ENCODE measurements around the gene SRPK2.

SRPK2 gene

DNA sequence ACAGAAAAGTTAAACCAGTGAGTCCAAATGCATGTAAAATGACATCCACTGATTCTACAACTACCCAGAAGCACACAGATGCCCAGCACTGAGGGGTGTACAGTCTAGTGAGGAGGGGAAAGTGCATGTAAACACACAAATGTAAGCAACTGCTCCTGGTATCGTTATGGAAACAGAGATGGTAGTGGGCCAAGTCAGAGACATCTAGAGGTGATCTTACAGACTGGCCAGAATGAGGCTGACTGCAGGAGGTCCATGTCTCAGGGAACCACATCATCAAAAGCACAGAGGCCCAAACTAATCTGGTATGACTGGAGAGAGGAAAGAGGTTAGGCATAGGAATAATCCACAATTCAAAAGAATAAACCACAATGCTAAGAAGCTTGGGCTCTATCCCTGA is 176.5 kb downstream of the SRPK2 start:
- no peak overlapping the region for H3K4me3 ChIP-seq (ENCODE audit: control insufficient read depth, low read depth, low read length)
- DNase-seq (ENCODE audit: low read depth) = no peak
- TF ChIP-seq, protein P1, sequence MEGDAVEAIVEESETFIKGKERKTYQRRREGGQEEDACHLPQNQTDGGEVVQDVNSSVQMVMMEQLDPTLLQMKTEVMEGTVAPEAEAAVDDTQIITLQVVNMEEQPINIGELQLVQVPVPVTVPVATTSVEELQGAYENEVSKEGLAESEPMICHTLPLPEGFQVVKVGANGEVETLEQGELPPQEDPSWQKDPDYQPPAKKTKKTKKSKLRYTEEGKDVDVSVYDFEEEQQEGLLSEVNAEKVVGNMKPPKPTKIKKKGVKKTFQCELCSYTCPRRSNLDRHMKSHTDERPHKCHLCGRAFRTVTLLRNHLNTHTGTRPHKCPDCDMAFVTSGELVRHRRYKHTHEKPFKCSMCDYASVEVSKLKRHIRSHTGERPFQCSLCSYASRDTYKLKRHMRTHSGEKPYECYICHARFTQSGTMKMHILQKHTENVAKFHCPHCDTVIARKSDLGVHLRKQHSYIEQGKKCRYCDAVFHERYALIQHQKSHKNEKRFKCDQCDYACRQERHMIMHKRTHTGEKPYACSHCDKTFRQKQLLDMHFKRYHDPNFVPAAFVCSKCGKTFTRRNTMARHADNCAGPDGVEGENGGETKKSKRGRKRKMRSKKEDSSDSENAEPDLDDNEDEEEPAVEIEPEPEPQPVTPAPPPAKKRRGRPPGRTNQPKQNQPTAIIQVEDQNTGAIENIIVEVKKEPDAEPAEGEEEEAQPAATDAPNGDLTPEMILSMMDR (conservative IDR thresholded peaks at IDR 0.05; ENCODE audit: control insufficient read depth, insufficient read depth, low read depth, low read length) = no peak

DNA sequence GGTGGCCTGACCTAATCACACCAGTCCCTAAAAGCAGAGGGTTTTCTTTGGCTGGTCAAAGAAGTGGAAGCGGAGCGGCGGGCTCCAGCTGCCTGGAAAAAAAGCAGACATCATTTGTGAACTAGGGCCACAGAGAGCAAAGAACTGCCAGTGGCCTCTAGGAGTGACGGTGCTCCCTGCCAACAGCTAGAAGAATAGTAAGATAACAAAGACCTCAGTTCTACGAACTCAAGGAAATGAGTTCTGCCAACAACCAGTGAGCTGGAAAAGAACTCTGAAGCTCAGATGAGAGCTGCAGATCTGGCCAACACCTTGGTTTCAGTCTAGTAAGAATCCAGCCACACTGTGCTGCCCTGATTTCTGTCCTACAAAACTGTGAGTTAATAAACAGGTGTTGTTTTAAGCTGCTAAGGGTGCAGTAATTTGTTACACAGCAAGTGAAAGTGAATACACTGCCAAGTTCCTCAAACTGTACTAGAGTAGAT is 178.0 kb downstream of the SRPK2 start:
- H3K4me3 ChIP-seq (ENCODE audit: control insufficient read depth, low read depth, low read length) = no peak overlapping the region
- TF ChIP-seq, protein P1 (conservative IDR thresholded peaks at IDR 0.05; ENCODE audit: control insufficient read depth, insufficient read depth, low read depth, low read length) = no peak
- no peak for DNase-seq (ENCODE audit: low read depth)

DNA sequence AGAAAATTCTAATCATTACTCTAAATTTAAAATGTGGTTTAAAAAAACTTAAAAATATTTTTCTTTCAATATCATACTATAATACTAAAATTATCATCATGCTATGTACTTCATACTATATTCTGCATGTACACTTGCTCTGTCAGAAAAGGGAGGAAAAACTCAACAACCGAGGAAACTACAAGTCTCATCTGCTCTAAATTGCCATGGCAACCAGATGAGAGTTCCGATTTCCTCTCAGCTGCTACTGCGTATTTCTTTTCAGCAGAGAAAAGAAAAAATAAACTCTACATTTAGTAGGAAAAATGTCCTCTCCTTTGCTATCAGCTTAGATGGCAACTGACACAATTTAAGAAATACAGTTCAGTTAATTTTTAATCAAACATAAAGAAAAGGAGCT is 178.9 kb downstream of the SRPK2 start:
- H3K4me3 ChIP-seq (ENCODE audit: control insufficient read depth, low read depth, low read length) = no peak overlapping the region
- DNase-seq (ENCODE audit: low read depth) = no peak
- TF ChIP-seq, protein P1 (conservative IDR thresholded peaks at IDR 0.05; ENCODE audit: control insufficient read depth, insufficient read depth, low read depth, low read length) = no peak

- H3K4me3 ChIP-seq (ENCODE audit: control insufficient read depth, low read depth, low read length) = no peak overlapping the region
- TF ChIP-seq, protein P1 (conservative IDR thresholded peaks at IDR 0.05; ENCODE audit: control insufficient read depth, insufficient read depth, low read depth, low read length) = no peak
- no peak for DNase-seq (ENCODE audit: low read depth)
Observed at GRCh38 chr7:105209433-105209832, 179.3 kb downstream of the SRPK2 start.

DNA sequence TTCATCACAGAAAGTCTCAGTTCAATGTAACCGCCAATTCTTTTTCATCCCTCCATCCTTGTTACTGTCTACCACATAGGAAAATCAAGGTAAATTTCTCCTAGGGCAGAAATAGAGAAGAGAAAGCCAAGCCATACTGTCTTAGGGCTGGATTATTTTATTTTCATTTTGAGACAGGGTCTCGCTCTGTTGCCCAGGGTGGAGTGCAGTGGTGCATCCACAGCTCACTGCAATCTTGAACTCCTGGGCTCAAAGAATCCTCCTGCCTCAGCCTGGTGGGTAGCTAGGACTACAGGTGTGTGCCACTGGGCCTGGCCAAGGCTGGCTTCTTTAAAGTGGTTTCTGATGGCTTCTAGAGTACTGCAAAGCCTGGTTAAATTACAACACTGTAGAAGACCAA is 181.7 kb downstream of the SRPK2 start:
- H3K4me3 ChIP-seq (ENCODE audit: control insufficient read depth, low read depth, low read length) = no peak overlapping the region
- TF ChIP-seq, protein P1 (conservative IDR thresholded peaks at IDR 0.05; ENCODE audit: control insufficient read depth, insufficient read depth, low read depth, low read length) = no peak
- no peak for DNase-seq (ENCODE audit: low read depth)

- H3K4me3 ChIP-seq (ENCODE audit: control insufficient read depth, low read depth, low read length) = no peak overlapping the region
- TF ChIP-seq, protein P1 (conservative IDR thresholded peaks at IDR 0.05; ENCODE audit: control insufficient read depth, insufficient read depth, low read depth, low read length) = no peak
- DNase-seq (ENCODE audit: low read depth) = no peak
Observed at GRCh38 chr7:105205592-105206237, 183.0 kb downstream of the SRPK2 start.
